AG20443 (cell line): Measurements from ENCODE around the gene POU2F1.

ENCODE experiments used
- DNase-seq: peaks from one replicate; pipeline ENCODE4 v3.0.0; 2012; ENCODE audit warnings: low spot score, mixed read lengths

POU2F1 gene

DNA sequence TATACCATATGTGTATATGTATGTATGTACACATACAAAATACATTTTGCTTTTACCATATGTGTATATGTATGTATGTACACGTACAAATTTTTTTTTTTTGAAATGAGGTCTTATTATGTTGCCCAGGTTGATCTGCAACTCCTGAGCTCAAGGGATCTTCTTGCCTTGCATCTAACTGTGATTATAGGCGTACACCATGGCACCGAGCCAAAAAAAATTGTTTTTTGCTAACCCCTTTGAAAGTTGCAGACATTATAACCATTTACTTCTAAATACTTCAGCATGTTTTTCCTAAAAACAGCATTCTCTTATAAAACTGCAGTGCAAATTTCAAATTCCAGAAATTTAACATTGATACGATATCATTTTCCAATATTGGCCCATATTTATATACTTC, 147.0 kb downstream of the POU2F1 start:
- DNase-seq, result no peak

- DNase-seq, result no peak
These were observed 148.5 kb downstream of the POU2F1 start for GRCh38 chr1:167369175-167369574.

GRCh38 chr1:167369933-167370332, 149.2 kb downstream of the POU2F1 start:
- DNase-seq, result no peak

GRCh38 chr1:167371030-167371429, 150.3 kb downstream of the POU2F1 start:
- DNase-seq, result no peak

- peak; percentile 32 for DNase-seq
These were observed 152.7 kb downstream of the POU2F1 start for GRCh38 chr1:167373398-167373797.

- DNase-seq, result no peak
These were observed 153.3 kb downstream of the POU2F1 start for GRCh38 chr1:167373986-167374385.

GRCh38 chr1:167375949-167376348, 155.3 kb downstream of the POU2F1 start:
- no peak for DNase-seq

GRCh38 chr1:167387251-167387910, 166.7 kb downstream of the POU2F1 start:
- DNase-seq, result no peak

- no peak for DNase-seq
These were observed 168.3 kb downstream of the POU2F1 start for GRCh38 chr1:167388976-167389375.

GRCh38 chr1:167392200-167392696, 171.6 kb downstream of the POU2F1 start:
- no peak for DNase-seq

DNA sequence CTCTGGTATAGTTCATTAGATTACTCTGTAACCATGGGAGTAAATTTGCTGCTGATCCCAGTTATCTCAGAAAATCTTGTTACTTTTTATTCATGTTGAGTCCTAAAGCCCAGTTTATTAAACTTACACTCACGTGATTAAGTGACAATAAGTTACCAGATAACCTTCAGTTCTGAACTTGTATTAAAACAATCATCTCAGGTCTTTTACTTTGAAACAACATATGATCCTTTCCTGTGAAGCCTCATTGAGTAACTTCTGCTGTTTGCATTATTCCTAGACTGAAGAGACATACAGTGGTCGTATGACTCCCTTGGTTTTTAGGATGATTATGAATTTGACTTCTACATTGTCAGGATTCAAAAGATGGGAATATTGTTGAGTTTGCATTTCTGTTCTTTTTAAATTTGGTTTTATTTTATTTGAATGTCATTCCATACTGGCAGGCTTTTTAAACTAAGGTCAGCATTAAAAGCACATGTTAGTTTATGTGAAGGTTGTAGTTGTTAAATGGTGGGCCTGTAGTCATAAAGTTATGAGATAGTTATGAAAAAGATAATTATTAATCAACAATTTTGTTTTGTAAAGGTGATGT, 179.8 kb downstream of the POU2F1 start:
- DNase-seq, result no peak

GRCh38 chr1:167401260-167401873, 180.7 kb downstream of the POU2F1 start:
- peak; percentile 70 for DNase-seq

GRCh38 chr1:167404161-167404888, 183.6 kb downstream of the POU2F1 start:
- no peak for DNase-seq

GRCh38 chr1:167404908-167405307, 184.2 kb downstream of the POU2F1 start:
- DNase-seq, result no peak

GRCh38 chr1:167408355-167408754, 187.7 kb downstream of the POU2F1 start:
- no peak for DNase-seq

- DNase-seq, result no peak
These were observed 188.5 kb downstream of the POU2F1 start for GRCh38 chr1:167409183-167409582.

- DNase-seq, result no peak
These were observed 191.4 kb downstream of the POU2F1 start for GRCh38 chr1:167412072-167412471.

GRCh38 chr1:167412920-167413319, 192.2 kb downstream of the POU2F1 start:
- DNase-seq, result no peak

DNA sequence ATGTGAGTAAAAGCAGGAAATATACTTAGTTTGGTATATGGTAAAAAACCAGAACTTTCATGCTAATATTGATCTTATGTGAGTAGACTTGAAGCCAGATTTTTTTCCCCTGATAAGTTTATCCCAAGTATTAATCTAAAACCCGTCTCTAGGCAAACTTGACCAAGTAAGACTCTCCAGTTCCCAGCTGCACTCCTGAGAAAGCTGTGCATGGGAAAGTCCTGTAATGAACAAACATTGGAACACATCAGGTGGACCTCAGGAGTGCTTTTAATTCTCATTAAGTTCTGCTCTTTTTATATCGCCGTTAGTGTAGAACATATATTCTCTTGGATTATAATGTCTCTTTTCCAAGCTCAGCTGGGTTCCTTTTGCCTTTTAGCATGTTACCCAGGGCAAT, 192.6 kb downstream of the POU2F1 start:
- no peak for DNase-seq

DNA sequence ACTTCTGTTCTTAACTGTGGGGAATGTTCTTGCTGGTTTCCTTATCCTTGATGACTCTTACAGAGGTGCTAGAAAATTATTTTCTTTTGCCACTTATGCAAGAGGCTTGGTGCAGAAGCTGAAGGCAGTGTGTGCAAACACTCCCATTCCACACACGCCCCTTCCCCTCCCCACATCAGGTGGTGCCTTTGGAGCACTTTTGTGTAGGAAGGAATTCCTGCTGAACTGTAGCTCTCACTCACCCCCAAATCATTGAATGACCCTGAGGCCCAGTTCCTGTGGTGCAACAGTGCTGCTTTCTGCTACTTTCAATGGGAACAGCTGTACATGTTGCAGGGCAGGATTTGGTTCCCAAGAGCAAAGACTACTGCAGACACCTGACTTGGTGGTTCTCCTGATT, 195.8 kb downstream of the POU2F1 start:
- DNase-seq, result no peak

DNA sequence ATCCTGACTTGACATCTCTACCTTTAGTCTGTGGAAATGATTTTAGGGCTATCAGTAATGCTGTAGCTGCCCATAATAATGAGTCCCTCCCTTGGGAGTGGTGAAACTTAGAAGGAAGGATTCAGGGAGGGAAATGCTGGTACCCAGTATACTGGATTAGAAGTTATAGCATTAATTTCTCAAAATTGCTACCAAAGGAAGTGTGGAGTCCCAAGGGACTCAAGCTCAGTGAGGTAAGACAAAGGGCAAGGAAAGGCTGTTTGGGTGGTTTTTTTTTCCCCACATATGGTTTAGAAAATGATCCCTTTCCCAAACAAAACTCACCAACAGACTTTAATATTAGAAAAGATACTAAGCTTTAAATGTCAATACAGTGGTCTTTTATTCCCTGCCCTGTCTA, 197.7 kb downstream of the POU2F1 start:
- DNase-seq, result no peak

DNA sequence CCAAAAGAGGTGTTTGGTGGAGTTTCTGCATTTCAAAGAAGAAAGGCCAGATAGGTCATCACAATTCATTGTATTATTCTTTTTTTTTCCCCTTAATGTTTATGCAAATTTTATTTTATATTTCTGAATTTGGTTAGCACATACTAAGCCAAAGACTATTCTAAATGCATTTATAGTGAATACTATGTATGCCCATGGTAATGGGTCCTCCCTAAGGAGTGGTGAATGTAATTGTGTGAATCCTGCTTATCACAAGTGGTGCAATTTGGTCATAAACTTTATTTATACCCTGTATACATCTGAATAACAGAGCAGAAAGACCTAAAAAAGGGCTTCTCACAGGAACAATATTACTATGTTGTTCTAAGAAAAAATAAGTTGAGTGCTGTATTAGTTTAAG, 198.6 kb downstream of the POU2F1 start:
- no peak for DNase-seq

GRCh38 chr1:167420510-167420909, 199.8 kb downstream of the POU2F1 start:
- no peak for DNase-seq
